DLD1 (cell line): ENCODE data around the gene UNC119B.
"Not testable (repeated sequence)": the region's sequence is repeated elsewhere in the genome, so short reads cannot be mapped to it uniquely, and the experiment has no call there.

ENCODE experiments used
- in situ Hi-C: cut with HindIII; loops from 2 replicates; pipeline ENCODE4 v1.10.0; 2017; ENCODE audit warnings: low sequenced_read_pairs

The UNC119B gene

DNA sequence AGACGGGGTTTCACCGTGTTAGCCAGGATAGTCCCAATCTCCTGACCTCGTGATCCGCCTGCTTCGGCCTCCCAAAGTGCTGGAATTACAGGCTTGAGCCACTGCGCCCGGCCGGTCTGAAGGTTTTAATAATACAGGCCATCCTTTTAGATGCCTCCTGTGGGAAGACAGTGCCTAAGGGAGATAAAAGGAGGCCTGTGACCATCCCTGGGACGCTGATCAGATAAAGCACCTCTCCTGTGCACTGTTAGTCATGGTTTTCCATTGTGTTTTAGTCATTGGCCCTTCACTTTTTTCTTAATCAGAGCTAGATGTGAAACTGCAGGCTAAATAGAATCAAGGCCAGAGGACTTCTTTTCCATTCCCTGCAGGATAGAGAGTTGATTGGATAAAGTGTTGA is 7.8 kb downstream of the UNC119B start:
- in situ Hi-C loops: no loop called here

DNA sequence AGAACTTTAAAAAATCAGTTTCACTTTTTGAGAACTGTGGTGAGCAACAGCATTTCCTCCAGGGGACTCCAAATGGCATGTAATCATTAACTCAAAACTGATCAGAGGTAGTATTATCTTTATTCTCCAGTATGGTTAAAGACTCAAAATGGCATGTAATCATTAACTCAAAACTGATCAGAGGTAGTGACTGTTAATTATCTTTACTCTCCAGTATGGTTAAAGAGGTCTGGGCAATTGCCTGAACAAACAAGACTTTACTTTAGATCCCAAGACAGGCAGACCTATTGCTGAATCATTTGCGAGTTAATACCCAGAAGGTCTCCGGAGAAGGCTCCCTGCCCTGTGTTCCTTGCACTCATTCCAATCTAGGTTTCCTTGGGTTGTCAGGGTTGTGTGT is 8.8 kb downstream of the UNC119B start:
- in situ Hi-C loops: no loop called here

- in situ Hi-C loops: no loop called here
These were observed 9.4 kb downstream of the UNC119B start for GRCh38 chr12:120719496-120720233.

GRCh38 chr12:120720234-120720986 is 10.2 kb downstream of the UNC119B start:
- in situ Hi-C loops: no loop called here

DNA sequence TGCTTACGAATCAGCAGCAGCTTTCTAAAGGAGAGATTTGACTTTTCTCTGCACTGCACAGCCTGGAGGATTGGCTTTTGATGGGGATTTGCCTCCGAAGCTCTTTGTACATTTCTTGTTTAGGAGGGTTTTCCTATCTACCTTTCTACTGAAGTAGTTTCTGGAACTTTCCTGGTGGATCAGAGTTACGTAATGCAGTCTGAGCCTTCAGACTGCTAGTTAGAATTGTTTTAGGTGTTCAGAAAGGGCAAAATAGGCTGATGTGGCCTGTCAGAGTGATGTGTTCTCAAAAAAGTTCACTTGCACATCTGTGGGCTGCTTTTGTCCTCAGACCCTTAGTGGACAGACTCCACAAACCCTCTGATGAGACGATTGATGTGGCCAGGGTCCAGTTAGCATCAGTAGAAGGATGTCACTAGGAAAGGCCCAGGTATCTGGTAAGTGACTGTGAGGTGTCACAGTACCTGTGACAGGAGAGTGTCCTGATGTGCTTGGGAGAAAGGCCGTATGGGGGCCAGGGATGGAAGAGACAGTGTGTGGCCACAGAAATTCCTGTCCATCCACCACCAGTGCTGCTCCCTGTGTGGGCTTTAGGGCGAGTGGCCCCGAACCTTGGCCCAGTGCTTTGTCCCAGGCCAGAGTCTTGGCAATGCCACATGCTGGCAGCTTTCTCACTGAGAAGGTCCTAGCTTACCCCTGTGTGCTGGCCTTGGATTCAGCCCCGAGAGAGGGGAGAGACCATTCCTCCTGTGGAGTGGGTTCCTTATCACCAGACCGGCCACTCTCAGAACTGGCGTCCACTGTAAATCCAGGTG is 10.9 kb downstream of the UNC119B start:
- in situ Hi-C loops: no loop called here

- in situ Hi-C loops: no loop called here
These were observed 11.6 kb downstream of the UNC119B start for GRCh38 chr12:120721866-120722265.

DNA sequence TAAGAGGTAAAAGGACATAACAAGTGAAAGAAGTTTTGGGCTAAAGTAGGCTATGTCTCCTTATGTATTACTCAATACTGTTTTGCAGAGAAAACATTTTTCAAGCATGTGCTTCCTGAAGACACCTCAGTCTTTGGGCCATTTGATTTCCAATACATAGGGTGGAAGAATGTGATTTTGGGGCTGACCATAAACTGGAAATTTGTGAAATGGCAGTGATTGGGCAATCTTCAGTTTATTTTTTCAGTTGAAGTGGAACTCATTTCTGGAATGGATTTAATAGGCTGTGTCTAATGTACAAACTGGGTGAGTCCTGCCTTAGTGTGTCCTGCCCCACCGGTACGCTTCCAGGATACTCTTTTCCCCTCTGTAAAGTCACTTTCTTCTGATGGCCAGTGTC is 12.5 kb downstream of the UNC119B start:
- in situ Hi-C loops: no loop called here

DNA sequence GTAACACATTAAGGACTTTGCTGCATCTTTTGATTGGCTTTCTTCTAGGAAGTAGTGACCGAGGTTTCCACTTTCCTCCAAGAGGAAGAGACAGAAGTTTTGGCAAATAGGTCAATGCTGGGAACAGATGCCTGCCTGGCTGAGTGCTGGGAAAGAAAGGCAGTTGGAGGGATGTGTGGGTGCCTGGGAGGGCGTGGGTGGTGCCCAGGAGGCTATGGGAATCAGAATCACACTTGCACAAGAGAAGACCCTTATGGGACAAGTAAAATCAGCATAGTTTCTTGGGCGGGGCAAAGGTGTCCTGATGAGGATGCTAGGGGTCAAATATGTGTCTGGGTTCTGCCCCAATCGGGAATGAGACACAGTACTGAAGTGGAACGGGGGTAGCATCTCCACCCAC is 14.5 kb downstream of the UNC119B start:
- in situ Hi-C loops: no loop called here

GRCh38 chr12:120725151-120725658 is 14.9 kb downstream of the UNC119B start:
- in situ Hi-C loops: no loop called here

GRCh38 chr12:120725659-120726509 is 15.6 kb downstream of the UNC119B start, which contains the start of gene ACADS:
ACADS (plus strand) TSS chr12:120725826; CDS start chr12:120725886, 60 bp downstream.
- in situ Hi-C loops: no loop called here

DNA sequence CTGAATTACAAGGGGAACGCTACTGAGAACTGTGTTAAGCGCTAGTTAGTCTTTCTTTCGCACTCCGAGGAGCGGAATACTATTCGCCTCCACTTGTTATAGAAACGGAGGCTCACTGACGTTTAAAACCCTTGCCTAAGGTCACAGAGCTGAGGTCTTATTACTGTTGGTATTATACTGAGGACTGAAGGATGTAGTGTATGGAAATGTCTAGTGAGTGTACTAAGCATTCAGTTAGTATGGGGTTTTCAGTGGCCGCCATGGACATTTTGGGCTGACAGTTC is 16.2 kb downstream of the UNC119B start:
- in situ Hi-C loops: no loop called here

DNA sequence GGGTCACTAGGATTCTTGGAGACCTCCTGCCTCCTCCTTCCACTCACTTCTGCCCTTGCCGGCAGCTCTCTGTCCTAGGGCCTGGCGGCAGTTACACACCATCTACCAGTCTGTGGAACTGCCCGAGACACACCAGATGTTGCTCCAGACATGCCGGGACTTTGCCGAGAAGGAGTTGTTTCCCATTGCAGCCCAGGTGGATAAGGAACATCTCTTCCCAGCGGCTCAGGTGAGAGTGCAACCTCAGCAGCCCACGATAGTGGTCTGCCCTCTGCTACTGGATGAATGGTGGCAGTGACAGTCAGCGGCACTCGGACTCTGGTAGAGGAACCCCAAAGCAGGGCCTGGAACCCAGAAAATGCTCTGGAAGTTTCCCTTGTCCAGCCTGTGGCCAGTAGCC is 16.7 kb downstream of the UNC119B start:
- in situ Hi-C loops: no loop called here

- in situ Hi-C loops: not testable (repeated sequence)
These were observed 21.9 kb downstream of the UNC119B start for GRCh38 chr12:120732198-120732597.

GRCh38 chr12:120733574-120733973 is 23.3 kb downstream of the UNC119B start:
- in situ Hi-C loops: no loop called here

DNA sequence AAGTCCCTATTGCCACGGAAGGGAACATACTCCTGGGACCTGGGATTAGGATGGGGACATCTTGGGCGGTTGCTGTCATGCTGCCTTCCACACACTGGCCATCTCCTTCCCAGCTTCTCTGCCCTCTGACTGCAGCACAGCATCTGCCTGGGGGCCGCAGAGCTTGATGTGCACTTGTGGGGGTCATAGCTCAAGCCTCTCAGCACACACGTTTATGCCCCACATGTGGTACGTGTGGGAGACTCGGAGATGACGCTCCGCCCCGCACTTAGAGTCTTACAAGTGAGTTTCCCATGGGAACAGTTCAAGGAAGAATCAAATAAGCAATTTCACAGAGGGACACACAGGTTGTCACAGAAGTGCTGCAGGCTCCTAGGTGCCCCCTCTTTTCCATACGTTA is 24.0 kb downstream of the UNC119B start:
- in situ Hi-C loops: no loop called here

- in situ Hi-C loops: no loop called here
These were observed 24.9 kb downstream of the UNC119B start for GRCh38 chr12:120735181-120735580.

GRCh38 chr12:120736404-120737331 is 26.4 kb downstream of the UNC119B start:
- in situ Hi-C loops: no loop called here

- in situ Hi-C loops: no loop called here
These were observed 27.4 kb downstream of the UNC119B start for GRCh38 chr12:120737557-120738251.
